BJ (cell line): ENCODE data around the gene SAPCD2. TPM values are rescaled to one million over a fixed set of nuclear protein-coding genes. Genes with fewer than 3 reads are reported as not detected.
A peak's percentile ranks its signal among the peaks of the same experiment; 100 is the strongest.

ENCODE experiments used
- CTCF ChIA-PET: fragments of 350-600 bp; formaldehyde crosslinking; extraction: SDS; loops from one replicate; lab custom pipeline; 2021; ENCODE audit warnings: antibody characterized with exemption, inconsistent platforms; lab: Yijun Ruan, JAX
- POLR2A ChIA-PET: fragments of 300-600 bp; sonication (Branson Sonifier 250); formaldehyde crosslinking; extraction: SDS; loops from one replicate; lab custom pipeline; 2021; ENCODE audit warnings: antibody characterized with exemption; lab: Charles Lee
- DNase-seq: peaks from one replicate; pipeline ENCODE4 v3.0.0-alpha.2; 2011; ENCODE audit warnings: low read depth
- H3K27me3 ChIP-seq: 2 replicates; pipeline ENCODE4 v1.6.0; 2011; ENCODE audit warnings: low read length; ENCODE audit not compliant: control insufficient read depth, insufficient read depth
- H3K36me3 ChIP-seq: 2 replicates; pipeline ENCODE4 v1.5.1; 2011; ENCODE audit warnings: low read length; ENCODE audit not compliant: control insufficient read depth, insufficient read depth
- H3K4me3 ChIP-seq: 2 replicates; pipeline ENCODE4 v1.5.1; 2011; ENCODE audit warnings: low read depth, mild to moderate bottlenecking, control low read depth, low read length
- polyA plus RNA-seq: library from polyadenylated mRNA; depleted of rRNA; stranded (reverse); fragments of >200 nt; gene quantifications from 2 replicates; pipeline ENCODE4 v1.2.3, GENCODE V29; 2011
- TF ChIP-seq, protein P1 (sequence below): IDR thresholded peaks from 2 replicates; pipeline ENCODE4 v1.5.1; 2011; ENCODE audit warnings: low read depth, mild to moderate bottlenecking, control low read depth, inconsistent platforms, low read length, moderate library complexity; ENCODE audit not compliant: insufficient read depth

Gene SAPCD2
- polyA plus RNA-seq, 1 experiment: 8.6 TPM

DNA sequence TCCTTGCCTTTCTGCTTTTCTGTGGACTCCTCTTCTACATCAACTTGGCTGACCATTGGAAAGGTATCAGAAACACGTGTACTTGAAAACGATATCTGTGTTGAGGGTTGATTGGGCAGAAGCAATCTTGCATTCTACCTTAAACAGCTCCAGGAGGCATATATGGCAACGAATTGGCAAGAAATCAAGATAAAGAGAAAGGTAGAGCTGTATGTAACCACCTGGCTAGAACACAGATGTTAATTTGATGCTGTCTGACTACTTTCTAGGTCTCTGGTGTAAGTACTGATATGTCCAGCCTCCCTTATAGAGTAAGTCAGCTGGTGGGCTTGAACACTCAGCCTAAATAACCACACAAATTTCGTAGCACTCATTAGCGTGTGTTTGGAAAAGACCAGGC is 17.8 kb upstream of the SAPCD2 start:
- POLR2A ChIA-PET: no interaction called here

GRCh38 chr9:137087409-137087925 is 17.1 kb upstream of the SAPCD2 start:
- ChIA-PET CTCF (interaction anchor here (1.1 to 3.3 kb wide), 6 partner anchors 9 to 58 kb away, joined by 3 to 10 read pairs (median 7); partner anchors contain the start of gene NPDC1), POLR2A (interaction anchor here (0.7 to 1.0 kb wide), 2 partner anchors 10 to 18 kb away, joined by 3 to 4 read pairs; no protein-coding TSS in a partner anchor)
- Histone ChIP-seq H3K36me3 (peaks cover 10% of the 10 kb centered on the region), H3K4me3 (peak overlapping the region; percentile 64), H3K27me3 (no peaks in the 10 kb centered on the region)
- no peak for DNase-seq
- TF ChIP-seq, protein P1, sequence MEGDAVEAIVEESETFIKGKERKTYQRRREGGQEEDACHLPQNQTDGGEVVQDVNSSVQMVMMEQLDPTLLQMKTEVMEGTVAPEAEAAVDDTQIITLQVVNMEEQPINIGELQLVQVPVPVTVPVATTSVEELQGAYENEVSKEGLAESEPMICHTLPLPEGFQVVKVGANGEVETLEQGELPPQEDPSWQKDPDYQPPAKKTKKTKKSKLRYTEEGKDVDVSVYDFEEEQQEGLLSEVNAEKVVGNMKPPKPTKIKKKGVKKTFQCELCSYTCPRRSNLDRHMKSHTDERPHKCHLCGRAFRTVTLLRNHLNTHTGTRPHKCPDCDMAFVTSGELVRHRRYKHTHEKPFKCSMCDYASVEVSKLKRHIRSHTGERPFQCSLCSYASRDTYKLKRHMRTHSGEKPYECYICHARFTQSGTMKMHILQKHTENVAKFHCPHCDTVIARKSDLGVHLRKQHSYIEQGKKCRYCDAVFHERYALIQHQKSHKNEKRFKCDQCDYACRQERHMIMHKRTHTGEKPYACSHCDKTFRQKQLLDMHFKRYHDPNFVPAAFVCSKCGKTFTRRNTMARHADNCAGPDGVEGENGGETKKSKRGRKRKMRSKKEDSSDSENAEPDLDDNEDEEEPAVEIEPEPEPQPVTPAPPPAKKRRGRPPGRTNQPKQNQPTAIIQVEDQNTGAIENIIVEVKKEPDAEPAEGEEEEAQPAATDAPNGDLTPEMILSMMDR: no peak

More for the DNA sequence above, 17.8 kb upstream of the SAPCD2 start:
- TF ChIP-seq, protein P1: no peak
- CTCF ChIA-PET: interaction anchor here (0.7 to 3.3 kb wide), 4 partner anchors 21 to 59 kb away, joined by 5 to 9 read pairs (median 7); partner anchors contain the start of gene NPDC1
- H3K36me3 ChIP-seq: peaks cover 8% of the 10 kb centered on the region
- no peaks in the 10 kb centered on the region for H3K27me3 ChIP-seq
- no peak for DNase-seq
- no peak overlapping the region for H3K4me3 ChIP-seq

DNA sequence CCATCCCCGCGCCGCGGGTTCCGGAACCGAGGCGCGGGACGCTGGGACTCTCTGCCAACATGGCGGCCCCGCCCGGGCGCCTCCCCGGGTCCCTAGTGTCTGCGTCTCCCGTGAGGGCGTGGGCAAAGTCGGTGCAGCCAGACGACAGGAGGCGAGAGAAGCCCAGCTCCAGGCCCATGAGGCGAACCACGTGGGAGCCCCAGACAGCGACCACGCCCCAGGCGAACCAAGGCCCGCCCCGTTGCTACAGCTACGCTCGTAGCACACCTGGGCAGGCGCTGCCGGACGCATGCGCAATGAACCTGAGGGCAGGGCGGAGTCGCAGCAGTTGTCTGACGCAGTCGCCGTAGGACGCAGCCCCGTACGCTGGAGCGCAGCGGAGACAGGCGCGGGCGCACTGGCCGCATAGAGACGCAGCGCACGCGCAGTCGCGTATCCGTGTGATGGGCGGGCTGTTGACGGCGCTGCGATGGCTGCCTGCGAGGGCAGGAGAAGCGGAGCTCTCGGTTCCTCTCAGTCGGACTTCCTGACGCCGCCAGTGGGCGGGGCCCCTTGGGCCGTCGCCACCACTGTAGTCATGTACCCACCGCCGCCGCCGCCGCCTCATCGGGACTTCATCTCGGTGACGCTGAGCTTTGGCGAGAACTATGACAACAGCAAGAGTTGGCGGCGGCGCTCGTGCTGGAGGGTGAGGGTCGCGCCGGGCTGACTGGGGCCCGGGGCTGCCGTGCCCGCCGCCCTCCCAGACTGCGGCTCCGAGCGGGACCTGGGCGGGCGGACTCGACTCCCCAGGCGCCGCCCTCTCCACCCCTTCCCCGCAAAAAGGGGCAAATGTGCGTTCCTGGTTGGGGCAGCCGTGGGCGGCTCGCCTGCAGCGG is 16.4 kb upstream of the SAPCD2 start, which contains the start of gene MAN1B1:
TSS of gene MAN1B1 (plus strand) at position 455 of the 878 bp plus-strand sequence. CDS start at position 470, 15 bp downstream.
- H3K27me3 ChIP-seq: no peaks in the 10 kb centered on the region
- ChIA-PET POLR2A (interaction anchor here (0.7 to 1.0 kb wide), 2 partner anchors 9 to 18 kb away, joined by 3 to 4 read pairs; no protein-coding TSS in a partner anchor), CTCF (interaction anchor here (0.8 to 3.3 kb wide), 9 partner anchors 9 to 148 kb away, joined by 3 to 10 read pairs (median 7); partner anchors contain the start of genes NPDC1 and SAPCD2)
- TF ChIP-seq, protein P1: no peak
- peak; percentile 96 for DNase-seq
- peak within 1 kb of the TSS; percentile 64 for H3K4me3 ChIP-seq
- peaks cover 15% of the 10 kb centered on the region for H3K36me3 ChIP-seq

- POLR2A ChIA-PET: no interaction called here
- peak overlapping the region; percentile 64 for H3K4me3 ChIP-seq
Measured at GRCh38 chr9:137085920-137086530, 15.7 kb upstream of the SAPCD2 start.

More at GRCh38 chr9:137085920-137086530, 15.7 kb upstream of the SAPCD2 start:
- no peaks in the 10 kb centered on the region for H3K27me3 ChIP-seq
- H3K36me3 ChIP-seq: peaks cover 18% of the 10 kb centered on the region
- CTCF ChIA-PET: interaction anchor here (0.8 to 3.3 kb wide), 7 partner anchors 10 to 149 kb away, joined by 3 to 10 read pairs (median 7); partner anchors contain the start of genes NPDC1 and SAPCD2
- TF ChIP-seq, protein P1: no peak
- DNase-seq: no peak
